Measurements from ENCODE around the gene LAIR1.

The LAIR1 gene

GRCh38 chr19:54319049-54319448, 45.7 kb downstream of the LAIR1 start:
- H3K9ac ChIP-seq (ENCODE audit: low read length), result no peak overlapping the region
- H3K4me1 ChIP-seq (ENCODE audit: low read length), result no peaks in the 10 kb centered on the region
- H4K20me1 ChIP-seq (ENCODE audit: insufficient read depth, low read length), result no peaks in the 10 kb centered on the region
- no peaks in the 10 kb centered on the region; the same call in 1 of the 2 replicates for H3K9me3 ChIP-seq (replicated peaks; ENCODE audit: insufficient read depth, low read length)
- no peaks in the 10 kb centered on the region for H3K79me2 ChIP-seq (ENCODE audit: low read length)
- H3K4me3 ChIP-seq (ENCODE audit: low read length), result no peak overlapping the region
- peaks cover 87% of the 10 kb centered on the region for H3K27me3 ChIP-seq (replicated peaks; ENCODE audit: insufficient read depth, low read length)
- no peak overlapping the region for H3K27ac ChIP-seq (ENCODE audit: low read length)
- TF ChIP-seq EZH2phosphoT487 (IDR thresholded peaks at IDR 0.05; ENCODE audit: low read length) (no peak), CTCF (IDR thresholded peaks at IDR 0.05; ENCODE audit: low read length) (no peak), EZH2 (optimal IDR thresholded peaks at IDR 0.05; ENCODE audit: low read depth, low read length) (no peak)
- H3K9me2 ChIP-seq (replicated peaks; ENCODE audit: insufficient read depth, low read length), result no peaks in the 10 kb centered on the region
- H2AFZ ChIP-seq (ENCODE audit: low read length), result no peak overlapping the region
- H3F3A ChIP-seq (ENCODE audit: insufficient read depth, low read length), result no peaks in the 10 kb centered on the region
- no peak for DNase-seq
- no peaks in the 10 kb centered on the region for H3K36me3 ChIP-seq (replicated peaks; ENCODE audit: insufficient read depth, low read length)
- H3K4me2 ChIP-seq (ENCODE audit: low read depth, low read length), result no peak overlapping the region

GRCh38 chr19:54317965-54318240, 46.8 kb downstream of the LAIR1 start:
- no peak for TF ChIP-seq EZH2phosphoT487 (IDR thresholded peaks at IDR 0.05; ENCODE audit: low read length)
- no peak for TF ChIP-seq EZH2 (optimal IDR thresholded peaks at IDR 0.05; ENCODE audit: low read depth, low read length)
- TF ChIP-seq CTCF (IDR thresholded peaks at IDR 0.05; ENCODE audit: low read length), result no peak
- H3K36me3 ChIP-seq (replicated peaks; ENCODE audit: insufficient read depth, low read length), result no peaks in the 10 kb centered on the region
- H2AFZ ChIP-seq (ENCODE audit: low read length), result no peak overlapping the region
- peaks cover 92% of the 10 kb centered on the region for H3K27me3 ChIP-seq (replicated peaks; ENCODE audit: insufficient read depth, low read length)
- H3K27ac ChIP-seq (ENCODE audit: low read length), result no peak overlapping the region
- no peaks in the 10 kb centered on the region; the same call in 1 of the 2 replicates for H3K9me3 ChIP-seq (replicated peaks; ENCODE audit: insufficient read depth, low read length)
- H3K79me2 ChIP-seq (ENCODE audit: low read length), result no peaks in the 10 kb centered on the region
- no peaks in the 10 kb centered on the region for H3F3A ChIP-seq (ENCODE audit: insufficient read depth, low read length)
- no peaks in the 10 kb centered on the region for H3K4me1 ChIP-seq (ENCODE audit: low read length)
- DNase-seq, result no peak
- no peaks in the 10 kb centered on the region for H4K20me1 ChIP-seq (ENCODE audit: insufficient read depth, low read length)
- no peak overlapping the region for H3K9ac ChIP-seq (ENCODE audit: low read length)
- H3K9me2 ChIP-seq (replicated peaks; ENCODE audit: insufficient read depth, low read length), result no peaks in the 10 kb centered on the region
- H3K4me3 ChIP-seq (ENCODE audit: low read length), result no peak overlapping the region
- no peak overlapping the region for H3K4me2 ChIP-seq (ENCODE audit: low read depth, low read length)

GRCh38 chr19:54317108-54317964, 47.4 kb downstream of the LAIR1 start:
- H2AFZ ChIP-seq (ENCODE audit: low read length), result no peak overlapping the region
- no peaks in the 10 kb centered on the region for H3F3A ChIP-seq (ENCODE audit: insufficient read depth, low read length)
- no peak overlapping the region for H3K4me3 ChIP-seq (ENCODE audit: low read length)
- H4K20me1 ChIP-seq (ENCODE audit: insufficient read depth, low read length), result no peaks in the 10 kb centered on the region
- TF ChIP-seq CTCF (IDR thresholded peaks at IDR 0.05; ENCODE audit: low read length), result no peak
- peak; percentile 72 for TF ChIP-seq EZH2 (optimal IDR thresholded peaks at IDR 0.05; ENCODE audit: low read depth, low read length)
- H3K27ac ChIP-seq (ENCODE audit: low read length), result no peak overlapping the region
- no peaks in the 10 kb centered on the region for H3K79me2 ChIP-seq (ENCODE audit: low read length)
- H3K9me2 ChIP-seq (replicated peaks; ENCODE audit: insufficient read depth, low read length), result no peaks in the 10 kb centered on the region
- DNase-seq, result no peak
- H3K4me1 ChIP-seq (ENCODE audit: low read length), result no peaks in the 10 kb centered on the region
- H3K36me3 ChIP-seq (replicated peaks; ENCODE audit: insufficient read depth, low read length), result no peaks in the 10 kb centered on the region
- H3K9ac ChIP-seq (ENCODE audit: low read length), result no peak overlapping the region
- no peaks in the 10 kb centered on the region; the same call in 1 of the 2 replicates for H3K9me3 ChIP-seq (replicated peaks; ENCODE audit: insufficient read depth, low read length)
- H3K4me2 ChIP-seq (ENCODE audit: low read depth, low read length), result no peak overlapping the region
- peaks cover 98% of the 10 kb centered on the region for H3K27me3 ChIP-seq (replicated peaks; ENCODE audit: insufficient read depth, low read length)
